Right renal cortex interstitium (tissue), 3 donors: Measurements from ENCODE around the gene EXD2. TPM values are rescaled to one million over a fixed set of nuclear protein-coding genes. Genes with fewer than 3 reads are reported as not detected.
A peak's percentile ranks its signal among the peaks of the same experiment; 100 is the strongest.
"Not testable (repeated sequence)": the region's sequence is repeated elsewhere in the genome, so short reads cannot be mapped to it uniquely, and the experiment has no call there.

Source experiments
- DNase-seq, 3 donors: peaks; one replicate each; pipeline ENCODE4 v3.0.0-alpha.2; 2013; ENCODE audit warnings: low read depth in 3 of 3, low spot score in 2 of 3
- polyA plus RNA-seq, 3 donors: library from polyadenylated mRNA; unstranded; fragments of 120-200 nt; gene quantifications; one replicate each; pipeline ENCODE4 v1.2.1, GENCODE V29; 2013; ENCODE audit not compliant: insufficient read length in 3 of 3

EXD2 gene
- polyA plus RNA-seq, 3 donors = 22.2 to 35.2 (median 32.9) TPM

DNA sequence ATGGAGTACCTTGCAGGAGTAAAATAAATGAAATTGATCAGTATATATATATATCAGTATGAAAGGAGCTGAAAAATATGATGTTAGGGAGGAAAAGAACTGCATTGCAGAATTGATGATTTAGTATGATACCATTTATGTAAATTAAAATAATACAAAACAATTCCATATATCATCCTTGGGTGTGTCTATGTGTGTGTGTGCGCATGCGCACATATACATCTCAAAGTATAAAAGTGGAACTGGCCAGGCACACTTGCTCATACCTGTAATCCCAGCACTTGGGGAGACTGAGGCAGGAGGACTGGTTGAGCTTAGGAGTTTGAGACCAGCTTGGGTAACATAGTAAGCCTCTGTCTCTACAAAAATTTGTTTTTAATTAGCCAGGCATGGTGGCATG, 84.0 kb downstream of the EXD2 start:
- no peak for DNase-seq

DNA sequence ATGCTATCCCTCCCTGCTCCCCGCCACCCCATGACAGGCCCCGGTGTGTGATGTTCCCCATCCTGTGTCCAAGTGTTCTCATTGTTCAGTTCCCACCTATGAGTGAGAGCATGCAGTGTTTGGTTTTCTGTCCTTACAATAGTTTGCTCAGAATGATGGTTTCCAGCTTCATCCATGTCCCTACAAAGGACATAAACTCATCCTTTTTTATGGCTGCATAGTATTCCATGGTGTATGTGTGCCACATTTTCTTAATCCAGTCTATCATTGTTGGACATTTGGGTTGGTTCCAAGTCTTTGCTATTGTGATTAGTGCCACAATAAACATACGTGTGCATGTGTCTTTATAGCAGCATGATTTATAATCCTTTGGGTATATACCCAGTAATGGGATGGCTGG, 86.1 kb downstream of the EXD2 start:
- not testable (repeated sequence) for DNase-seq

DNA sequence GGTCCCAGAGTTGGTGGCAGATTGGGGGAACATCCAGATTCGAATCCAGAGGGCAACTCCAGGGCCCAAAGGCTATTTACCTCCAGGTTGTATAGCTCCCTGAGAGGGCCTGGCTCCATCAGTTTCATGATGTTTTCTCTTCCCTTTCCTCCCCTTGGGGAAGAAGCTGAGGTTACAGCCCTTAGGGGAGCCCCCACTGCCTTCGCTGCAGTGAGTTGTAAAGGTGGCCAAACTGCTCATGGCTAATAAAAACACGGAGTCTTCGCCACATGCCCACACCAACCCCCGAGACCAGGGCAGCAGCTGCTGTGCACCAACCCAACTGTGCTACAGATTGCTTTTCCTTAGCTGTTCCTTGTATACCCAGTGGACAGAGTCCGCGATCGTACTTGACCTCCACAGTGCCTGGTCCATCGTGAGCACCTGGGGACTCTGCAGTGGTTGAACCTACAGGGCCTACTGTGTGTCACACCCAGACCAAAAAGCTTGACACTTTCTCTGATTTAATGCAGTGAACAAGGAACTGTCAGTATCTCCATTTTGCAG, 89.5 kb downstream of the EXD2 start:
- DNase-seq = no peak

DNA sequence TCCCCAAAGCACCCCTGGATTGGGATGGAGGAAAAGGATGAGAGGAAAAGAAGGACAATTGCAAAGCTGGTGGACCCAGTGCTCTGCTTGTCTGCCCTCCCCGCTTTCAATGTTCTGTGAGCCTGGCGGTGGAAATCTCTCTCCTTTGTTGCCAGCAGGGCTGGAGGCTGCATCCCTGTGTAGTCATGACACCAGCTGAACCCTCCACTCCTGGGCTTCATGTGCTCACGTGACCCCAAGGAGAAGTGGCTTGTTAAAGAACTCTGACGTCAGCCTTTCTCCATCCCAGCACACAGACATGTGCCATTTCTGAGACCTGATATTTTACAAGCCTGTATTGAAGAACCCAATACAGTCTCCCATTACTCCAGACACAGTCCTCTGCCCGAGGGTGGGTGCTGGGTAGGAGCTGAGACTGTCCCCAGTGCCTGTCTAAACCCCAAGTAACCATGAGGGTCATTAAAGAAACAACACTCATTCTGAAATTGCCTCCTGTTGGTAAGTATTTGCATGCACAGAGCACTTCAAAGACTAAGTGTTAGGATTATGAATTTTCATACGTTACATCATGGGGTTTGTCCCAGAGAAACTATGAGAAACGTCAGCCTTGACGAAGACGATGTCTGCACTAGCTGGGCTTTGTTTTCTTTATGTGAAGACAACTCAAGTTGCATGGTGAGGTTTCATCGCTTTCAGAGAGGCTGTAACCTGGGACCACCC, 90.3 kb downstream of the EXD2 start:
- no peak for DNase-seq

DNA sequence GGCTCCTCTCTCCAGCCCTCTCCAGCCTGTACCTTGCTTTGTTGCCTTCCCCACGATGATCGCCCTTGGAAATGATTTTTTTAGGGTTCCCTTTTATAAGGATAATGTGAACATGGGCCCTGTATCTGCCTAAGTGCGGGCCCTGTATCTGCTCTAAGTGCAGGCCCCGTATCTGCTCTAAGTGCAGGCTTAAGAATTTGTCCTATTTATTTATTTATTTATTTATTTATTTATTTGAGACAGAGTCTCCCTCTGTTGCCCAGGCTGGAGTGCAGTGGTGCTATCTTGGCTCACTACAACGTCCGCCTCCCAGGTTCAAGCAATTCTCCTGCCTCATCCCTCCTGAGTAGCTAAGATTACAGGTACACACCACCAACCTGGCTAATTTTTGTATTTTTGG, 91.2 kb downstream of the EXD2 start:
- no peak for DNase-seq

DNA sequence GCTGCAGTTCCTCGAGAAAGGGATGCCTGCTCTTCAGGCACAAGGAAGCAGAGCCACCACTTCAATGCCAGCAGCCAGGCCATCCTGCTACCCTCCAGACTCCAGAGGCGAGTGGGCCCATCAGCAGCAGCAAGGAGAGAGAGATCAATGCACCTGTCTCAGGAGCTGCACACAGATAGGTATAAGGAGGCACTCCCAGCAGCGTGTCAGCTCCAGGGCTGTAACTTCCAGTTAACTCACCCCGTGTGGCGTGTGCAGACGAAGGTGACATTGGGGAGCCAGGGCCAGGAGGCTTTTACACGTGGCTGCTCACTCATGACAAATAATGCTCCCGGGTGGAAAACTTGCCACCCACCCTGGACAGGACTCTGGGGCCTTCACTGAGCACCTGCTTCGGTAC, 92.9 kb downstream of the EXD2 start:
- DNase-seq = no peak

DNA sequence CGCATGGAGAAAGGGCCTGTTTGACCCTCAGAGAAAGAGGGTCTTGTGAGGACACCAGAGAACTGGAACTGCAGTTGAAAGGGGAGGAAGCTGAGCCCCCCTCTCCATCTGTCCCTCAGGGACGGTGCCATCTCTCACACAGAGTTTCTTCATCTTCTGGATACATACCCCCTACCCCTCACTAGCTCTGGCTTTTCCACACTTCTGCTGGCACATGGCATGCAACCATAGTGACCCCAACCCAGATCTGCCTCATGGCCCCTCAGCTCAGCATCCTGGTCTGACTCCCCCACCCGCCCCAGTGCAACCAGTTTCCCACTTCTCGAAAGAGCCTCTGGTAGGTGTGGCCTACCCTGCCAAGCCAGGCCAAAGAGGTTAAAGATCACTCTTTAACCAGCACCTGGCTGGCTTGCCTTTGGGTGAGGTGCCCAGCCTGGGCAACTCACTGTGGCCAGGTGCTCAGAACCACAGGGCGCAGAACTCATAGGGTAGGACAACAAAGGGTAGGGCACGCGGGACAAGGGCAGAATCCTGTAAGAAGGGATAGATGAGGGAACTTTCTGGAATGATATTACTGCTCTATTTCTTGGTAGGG, 94.5 kb downstream of the EXD2 start:
- DNase-seq = no peak

DNA sequence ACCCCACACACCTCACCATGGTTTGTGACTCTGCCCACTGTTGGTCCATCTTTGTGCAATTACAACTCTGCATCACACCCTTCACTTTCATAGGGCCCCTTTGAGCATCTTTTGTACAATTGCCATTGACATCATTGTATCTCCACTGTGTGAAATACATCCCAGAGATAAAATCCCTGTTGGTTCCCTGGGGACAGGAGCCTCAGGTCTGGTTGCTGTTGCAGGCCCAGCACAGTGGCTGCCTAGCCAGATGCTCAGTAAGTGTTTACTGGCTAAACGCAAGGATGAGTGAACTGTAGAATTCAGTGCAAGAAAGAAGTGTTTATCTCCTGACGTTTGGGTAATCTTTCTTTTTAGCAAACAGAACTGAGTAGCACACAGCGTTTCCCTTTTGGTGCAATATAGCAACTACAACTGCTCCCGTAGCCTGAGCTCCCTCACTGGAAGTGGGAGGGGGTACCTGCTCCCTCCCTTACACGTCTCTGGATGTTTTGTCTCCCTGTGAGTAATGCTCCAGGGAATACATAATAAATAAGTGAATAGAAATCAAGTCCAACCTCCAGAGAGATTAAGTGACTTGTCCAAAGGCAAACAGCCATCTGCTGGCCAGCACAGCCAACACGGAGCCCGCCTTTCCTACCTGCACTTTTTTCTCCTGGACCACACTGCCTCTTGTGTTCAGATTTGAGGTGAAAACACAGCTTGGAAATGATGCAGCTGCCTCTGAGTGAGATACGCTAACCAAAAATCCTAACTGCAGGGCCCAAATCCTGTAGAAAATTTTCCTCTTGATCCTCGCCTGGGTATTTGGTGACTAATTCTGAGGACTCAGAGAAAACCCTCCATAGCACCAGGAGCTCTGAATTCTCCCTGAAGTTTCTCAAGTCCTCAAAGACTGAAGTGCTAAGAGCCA, 96.1 kb downstream of the EXD2 start:
- DNase-seq = no peak

DNA sequence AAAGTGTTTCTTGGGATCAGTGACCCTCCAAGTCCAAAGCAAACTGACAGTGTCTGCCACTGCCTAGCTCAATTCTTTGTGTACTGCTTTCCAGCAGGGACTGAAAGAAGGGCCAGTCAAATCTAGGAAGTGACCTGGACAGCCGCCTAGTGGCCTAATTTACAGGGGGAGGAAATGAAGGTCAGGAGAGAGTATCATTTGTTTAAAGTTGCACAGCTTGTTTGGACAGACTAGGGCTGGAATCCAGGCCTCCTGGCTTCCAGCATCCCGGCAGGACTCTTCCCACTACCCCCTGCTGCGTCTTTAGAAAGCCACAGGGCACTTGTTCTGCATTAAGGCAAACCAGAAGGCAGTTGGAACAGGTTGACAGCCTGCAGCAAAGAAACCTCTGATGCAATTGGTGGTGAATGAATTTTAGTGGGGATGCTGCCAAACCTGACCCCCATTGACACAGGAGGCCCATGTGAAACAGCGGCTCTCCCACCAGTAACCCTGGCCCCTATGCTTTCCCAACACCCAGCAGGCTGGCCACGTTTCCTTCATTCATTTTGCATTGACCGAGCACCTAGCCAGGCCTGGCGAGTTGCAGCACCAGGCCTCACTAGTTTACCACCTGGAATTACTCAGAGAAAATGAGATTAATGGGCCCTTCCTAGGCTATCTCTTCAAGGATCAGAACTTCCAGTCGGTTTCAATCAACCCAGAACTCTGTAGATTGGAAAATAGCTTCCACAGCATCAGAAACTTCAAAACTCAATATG, 96.9 kb downstream of the EXD2 start:
- peak in 1 of 3 donors; percentile 31 for DNase-seq

DNA sequence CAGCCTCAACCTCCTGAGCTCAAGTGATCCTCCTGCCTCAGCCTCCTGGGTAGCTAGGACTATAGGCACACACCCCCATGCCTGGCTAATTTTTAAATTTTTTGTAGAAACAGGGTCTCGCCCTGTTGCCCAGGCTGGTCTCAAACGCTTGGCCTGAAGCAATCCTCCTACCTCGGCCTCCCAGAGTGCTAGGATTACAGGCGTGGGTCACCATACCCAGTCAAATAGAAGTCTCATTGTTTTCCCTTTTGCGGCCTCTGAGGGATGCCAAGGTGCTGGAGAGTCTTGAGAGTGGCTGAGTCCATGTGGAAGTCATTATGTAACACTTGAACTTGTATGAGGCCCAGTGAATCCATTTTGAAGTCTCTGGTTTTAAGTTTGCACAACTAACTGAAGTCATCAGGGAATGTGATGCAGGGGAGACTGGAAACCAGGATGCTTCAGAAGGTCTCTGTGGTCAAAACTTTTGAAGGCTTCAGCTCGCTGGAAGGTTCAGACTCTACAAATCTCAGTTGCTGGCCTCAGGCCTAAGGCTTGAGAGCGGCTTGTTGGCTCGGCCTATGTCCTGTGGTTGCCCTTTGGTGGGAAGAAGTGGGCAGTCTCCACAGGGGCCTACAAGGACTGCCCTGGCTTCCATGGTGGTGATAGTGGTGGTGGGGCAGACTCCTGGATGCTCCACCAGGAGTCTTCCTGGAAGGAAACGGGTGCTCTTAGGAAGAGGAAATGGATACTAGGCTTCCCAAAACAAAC, 97.8 kb downstream of the EXD2 start:
- no peak for DNase-seq

DNA sequence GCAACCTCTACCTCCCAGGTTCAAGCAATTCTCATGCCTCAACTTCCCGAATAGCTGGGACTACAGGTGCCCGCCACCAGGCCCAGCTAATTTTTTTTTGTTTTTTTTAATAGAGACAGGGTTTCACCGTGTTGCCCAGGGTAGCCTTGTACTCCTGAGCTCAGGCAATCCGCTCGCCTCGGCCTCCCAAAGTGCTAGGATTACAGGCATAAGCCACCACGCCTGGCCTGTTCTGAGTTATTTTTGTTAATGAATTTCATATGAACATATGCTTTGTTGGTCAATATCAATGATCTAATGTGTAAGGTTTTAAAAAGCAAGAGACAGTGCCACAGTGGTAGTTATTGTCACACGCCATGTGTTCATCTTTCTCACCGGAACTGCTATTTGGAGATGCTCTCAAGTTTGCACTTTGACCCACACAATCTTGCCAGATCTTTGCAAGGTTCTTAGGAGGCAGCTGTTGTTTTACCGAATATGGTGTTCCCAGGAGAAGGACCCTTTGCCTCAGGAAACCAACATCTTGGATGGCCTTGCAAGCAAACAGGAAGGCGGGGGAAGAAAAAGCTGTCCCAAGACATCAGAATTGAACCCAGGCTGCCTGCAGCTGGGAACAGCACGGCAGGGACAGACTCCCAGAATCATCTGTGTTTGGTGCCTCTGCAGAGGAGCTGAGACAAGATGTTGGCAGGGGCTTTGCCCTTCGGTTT, 98.7 kb downstream of the EXD2 start:
- DNase-seq = no peak

DNA sequence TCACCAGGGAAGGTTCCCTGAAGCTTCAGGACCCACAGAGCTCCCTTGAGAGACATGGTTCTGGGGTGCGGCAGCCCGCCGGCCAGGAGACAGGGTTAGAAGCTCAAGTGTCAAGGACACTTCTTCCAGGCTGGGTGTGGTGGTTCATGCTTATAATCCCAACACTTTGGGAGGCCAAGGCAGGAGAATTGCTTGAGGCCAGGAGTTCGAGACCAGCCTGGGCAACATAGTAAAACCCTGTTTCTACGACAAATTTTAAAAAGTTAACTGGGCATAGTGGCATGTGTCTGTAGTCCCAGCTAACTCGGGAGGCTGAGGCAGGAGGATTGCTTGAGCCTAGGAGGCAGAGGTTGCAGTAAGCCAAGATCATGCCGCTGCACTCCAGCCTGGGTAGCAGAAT, 99.6 kb downstream of the EXD2 start:
- DNase-seq = not testable (repeated sequence)

DNA sequence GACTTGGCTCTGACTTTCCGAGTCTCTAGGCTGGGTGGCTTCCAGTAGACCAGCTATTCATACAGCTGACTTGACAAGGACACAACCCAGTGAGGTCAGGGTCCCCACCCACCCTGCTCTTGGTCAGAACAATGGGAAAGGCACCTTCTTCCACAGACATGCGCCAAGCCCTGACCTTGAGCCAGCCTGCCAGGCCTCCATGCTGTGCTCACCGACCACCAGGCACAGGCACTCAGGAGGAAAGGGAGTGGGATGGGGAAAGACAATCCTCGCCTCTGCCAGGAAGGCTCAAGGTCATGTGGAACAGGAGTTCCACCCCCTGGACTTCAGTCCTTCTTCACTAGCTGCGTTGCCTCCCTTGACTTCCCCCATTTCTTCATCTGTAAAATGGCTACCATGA, 100.1 kb downstream of the EXD2 start:
- DNase-seq = no peak

DNA sequence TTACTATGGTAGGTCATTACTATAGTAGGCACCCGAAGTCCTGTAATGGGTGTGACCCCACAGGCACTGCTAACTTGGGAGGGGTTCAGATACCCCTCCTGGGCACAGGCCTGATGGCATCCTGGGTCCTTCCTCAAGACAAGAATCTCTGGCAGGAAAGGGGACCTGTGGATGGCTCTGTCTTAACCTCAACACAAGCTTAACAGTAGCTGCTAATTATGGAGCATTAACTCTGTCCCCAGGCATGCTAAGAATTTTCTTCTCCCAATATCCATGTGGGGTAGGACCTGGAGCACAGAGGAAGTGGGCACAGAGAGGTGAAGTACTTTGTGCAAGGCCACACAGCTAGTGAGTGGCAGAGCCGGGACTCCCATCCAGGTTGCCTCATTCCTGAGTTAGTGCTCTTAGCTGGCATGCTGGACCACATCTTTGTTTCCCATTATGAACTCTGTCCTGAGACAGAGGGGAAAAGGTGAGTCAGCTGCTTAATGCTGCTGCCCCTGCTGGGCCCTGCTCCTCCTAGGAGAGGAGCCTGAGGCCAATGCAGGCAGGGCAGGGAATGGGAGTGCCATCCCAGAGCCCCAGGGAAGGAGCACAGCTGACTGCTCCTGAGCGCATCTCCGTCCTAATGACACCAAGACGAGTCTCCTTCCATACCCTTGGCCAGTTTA, 100.7 kb downstream of the EXD2 start:
- no peak for DNase-seq

Other genes with a start within 250 kb of the EXD2 start
- gene ACTN1, start 212.2 kb upstream of the EXD2 start, polyA plus RNA-seq = 10 to 100 TPM; 64.2 to 75.2 (median 69.2) TPM
- gene DCAF5, start 38.4 kb upstream of the EXD2 start, polyA plus RNA-seq = 10 to 100 TPM; 52.3 to 56.4 (median 54.4) TPM
- gene GALNT16, start 68.7 kb downstream of the EXD2 start, polyA plus RNA-seq = 1 to 10 TPM; 1.9 to 3.6 (median 3.4) TPM
- 100 to 1,000 TPM; 349 to 390 (median 385) TPM for gene ERH, start 206.8 kb downstream of the EXD2 start, polyA plus RNA-seq
- gene SLC39A9, start 207.2 kb downstream of the EXD2 start, polyA plus RNA-seq = 10 to 100 TPM; 88.0 to 91.1 (median 90.5) TPM